GM20431 (cell line): ENCODE measurements around the gene MERTK.

ENCODE experiments used
- in situ Hi-C: fragments of 300-500 bp; cut with MseI, MboI; formaldehyde crosslinking; loops from one replicate; pipeline ENCODE4 v1.15.0; 2020; ENCODE audit warnings: low sequenced_read_pairs; ENCODE audit not compliant: unreplicated experiment

MERTK gene

DNA sequence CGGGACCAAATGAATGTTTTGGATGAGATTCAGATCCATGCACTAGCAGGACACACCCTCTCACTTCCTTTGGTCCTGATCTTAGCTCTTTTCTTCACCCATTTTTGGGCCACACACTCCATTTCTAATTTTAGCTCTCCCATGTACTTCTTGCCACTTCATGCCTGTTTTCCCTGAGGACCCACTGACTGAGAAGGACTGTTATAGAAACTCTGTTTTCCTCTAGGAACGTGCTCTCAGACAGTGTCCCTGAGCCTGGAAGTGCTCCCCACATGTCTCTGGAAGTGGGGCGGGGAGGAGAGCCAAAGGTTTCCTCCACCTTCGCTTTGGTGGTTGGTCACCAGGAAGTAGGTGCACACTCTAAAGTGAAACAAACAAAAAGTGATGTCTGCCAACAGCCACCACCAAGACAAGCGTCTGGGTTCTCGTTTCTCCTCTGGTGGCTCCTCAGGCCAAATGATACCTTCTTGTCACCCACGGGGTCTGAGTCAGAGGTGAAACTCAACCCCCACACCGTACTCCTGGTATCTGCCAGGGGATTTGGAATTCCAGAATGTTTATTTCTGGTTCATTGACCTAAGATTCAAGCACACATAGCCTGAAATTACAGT is 74.7 kb downstream of the MERTK start:
- in situ Hi-C loops = no loop called here

GRCh38 chr2:111973701-111974100 is 75.3 kb downstream of the MERTK start:
- in situ Hi-C loops = no loop called here

DNA sequence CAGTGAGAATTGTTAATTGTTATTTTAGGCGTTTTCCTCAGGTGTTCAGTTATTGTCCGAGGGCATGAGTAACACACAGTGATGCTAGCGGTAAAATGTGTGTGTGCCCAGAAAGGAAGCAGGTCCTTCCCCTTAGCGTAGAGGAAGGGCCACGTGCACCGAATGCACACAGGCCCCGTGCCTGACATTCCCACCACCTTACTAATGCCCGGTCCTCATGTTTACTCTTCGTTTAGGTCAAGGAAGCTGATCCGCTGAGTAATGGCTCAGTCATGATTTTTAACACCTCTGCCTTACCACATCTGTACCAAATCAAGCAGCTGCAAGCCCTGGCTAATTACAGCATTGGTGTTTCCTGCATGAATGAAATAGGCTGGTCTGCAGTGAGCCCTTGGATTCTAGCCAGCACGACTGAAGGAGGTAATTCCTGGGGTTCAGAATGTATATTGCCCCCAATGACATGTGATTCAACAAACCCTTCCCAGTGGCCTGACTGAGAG is 76.7 kb downstream of the MERTK start:
- in situ Hi-C loops = no loop called here

DNA sequence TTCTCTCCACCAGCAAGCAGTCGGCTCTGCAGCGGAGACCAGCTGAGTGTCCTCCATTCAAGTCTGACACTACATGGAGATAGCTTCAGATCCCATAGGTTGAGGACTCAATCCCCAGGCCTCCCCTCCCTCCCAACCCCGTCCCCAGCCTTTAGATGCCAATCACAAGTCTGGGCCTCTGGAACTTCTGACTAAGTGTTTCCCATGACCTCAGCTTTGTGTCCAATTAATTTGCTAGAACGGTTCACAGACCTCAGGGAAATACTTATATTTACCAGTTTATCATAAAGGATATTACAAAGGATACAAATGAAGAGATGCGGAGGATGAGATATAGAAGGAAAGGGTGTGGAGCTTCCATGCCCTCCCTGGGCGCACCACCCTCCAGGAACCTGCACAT is 77.4 kb downstream of the MERTK start:
- in situ Hi-C loops = no loop called here

DNA sequence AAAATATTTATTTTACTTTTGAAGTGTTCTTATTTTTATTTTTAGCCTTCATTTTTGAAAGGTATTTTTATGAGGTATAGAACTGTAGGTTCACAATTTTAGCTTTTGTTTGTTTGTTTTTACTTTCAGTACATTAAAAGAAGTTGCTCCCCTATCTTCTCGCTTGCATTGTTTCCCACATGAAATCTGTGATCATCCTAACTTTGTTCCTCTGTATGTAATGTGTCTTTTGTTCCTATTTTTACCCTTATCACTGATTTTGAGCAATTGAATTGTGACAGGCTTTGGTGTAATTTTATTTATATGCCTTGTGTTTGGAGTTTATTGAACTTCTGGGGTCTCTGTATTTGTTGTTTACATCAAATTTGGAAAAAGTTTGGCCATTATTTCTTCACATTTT is 78.8 kb downstream of the MERTK start:
- in situ Hi-C loops = no loop called here

GRCh38 chr2:111978452-111979170 is 80.2 kb downstream of the MERTK start:
- in situ Hi-C loops = no loop called here

- in situ Hi-C loops = no loop called here
Measured at GRCh38 chr2:111981666-111982065, 83.3 kb downstream of the MERTK start.

- in situ Hi-C loops = no loop called here
Measured at GRCh38 chr2:111982822-111983221, 84.4 kb downstream of the MERTK start.

- in situ Hi-C loops = no loop called here
Measured at GRCh38 chr2:111983478-111984212, 85.2 kb downstream of the MERTK start.

GRCh38 chr2:111984213-111984604 is 85.8 kb downstream of the MERTK start:
- in situ Hi-C loops = no loop called here

- in situ Hi-C loops = no loop called here
Measured at GRCh38 chr2:111985514-111985913, 87.1 kb downstream of the MERTK start.

- in situ Hi-C loops = no loop called here
Measured at GRCh38 chr2:111986116-111986900, 87.9 kb downstream of the MERTK start.

DNA sequence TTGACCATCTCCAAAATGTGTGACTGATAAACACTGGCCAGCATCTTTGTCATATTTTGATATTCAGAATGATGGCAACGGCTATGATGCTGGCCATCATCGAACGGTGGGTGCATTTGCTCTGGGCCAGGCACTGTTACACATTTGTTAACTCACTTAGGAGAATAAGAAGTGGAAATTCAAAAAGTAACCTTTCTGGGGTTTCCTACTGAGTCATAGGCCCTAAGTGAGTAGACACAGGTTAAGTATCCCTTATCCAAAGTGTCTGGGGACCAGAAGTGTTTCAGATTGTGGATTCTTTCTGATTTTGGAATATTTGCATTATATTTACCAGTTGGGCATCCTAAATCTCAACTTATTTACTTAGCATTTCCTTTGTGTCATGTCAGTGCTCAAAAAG is 92.0 kb downstream of the MERTK start:
- in situ Hi-C loops = no loop called here

- in situ Hi-C loops = no loop called here
Measured at GRCh38 chr2:111990856-111991255, 92.4 kb downstream of the MERTK start.

- in situ Hi-C loops = no loop called here
Measured at GRCh38 chr2:111994042-111994441, 95.6 kb downstream of the MERTK start.

DNA sequence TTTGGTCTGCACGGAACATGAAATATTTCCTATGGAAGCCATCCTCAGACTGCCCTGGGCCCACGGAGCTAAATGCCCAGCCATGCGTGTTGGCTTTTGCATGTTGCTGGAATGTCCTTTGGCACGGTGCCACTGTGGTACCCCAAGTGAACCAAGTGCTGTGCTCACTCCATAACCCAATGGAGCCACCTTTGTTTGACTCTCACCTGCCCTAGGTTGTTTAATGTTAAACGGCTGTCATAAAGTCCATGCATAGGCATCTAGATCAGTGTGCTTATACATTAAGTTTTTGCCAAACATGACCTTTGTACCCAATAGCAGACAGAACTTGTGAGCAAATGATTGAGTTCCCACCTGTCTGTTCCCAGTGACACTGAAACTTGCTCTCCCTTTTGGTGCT is 96.7 kb downstream of the MERTK start:
- in situ Hi-C loops = no loop called here

DNA sequence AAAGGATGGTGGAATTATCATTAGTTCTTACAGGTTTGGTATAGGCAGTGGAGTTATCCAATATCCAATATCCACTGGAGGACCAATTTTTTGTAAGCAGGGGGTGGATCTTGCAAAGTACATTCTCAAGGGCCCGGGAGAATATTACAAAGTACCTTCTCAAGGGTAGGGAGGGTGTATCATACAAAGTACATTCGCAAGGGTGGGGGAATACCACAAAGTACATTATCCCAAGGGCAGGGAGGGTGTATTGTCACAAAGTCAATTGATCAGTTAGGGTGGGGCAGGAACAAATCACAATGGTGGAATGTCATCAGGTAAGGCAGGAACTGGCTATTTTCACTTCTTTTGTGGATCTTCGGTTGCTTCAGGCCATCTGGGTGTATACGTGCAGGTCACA is 101.4 kb downstream of the MERTK start:
- in situ Hi-C loops = no loop called here

- in situ Hi-C loops = no loop called here
Measured at GRCh38 chr2:112000399-112001135, 102.2 kb downstream of the MERTK start.

DNA sequence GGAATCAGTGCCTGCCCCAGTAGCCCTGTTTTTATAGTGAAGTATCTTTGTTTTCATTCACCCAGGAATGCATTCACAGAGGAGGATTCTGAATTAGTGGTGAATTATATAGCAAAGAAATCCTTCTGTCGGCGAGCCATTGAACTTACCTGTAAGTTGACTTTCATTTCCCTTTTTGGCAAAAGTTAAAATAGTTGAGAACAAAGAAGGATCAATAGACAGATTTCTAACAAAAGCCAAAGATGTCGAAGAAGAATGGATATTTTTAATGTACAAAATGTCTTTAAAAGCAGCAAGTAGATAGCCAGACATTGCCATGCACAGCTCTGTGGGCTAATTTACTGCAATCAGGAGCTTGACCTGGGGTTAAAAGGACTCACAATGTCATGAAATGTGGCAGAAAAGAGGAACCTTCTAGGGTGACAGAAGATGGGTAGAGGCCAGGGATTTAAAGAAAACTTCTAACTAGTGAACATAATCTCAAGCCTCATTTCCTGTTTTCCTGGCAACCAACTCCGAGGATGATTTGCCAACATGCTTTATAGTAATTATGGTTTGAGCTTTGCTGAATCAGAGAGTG is 102.8 kb downstream of the MERTK start:
- in situ Hi-C loops = no loop called here
